ENCODE results near the gene IFNAR1. TPM values are rescaled to one million over a fixed set of nuclear protein-coding genes. Genes with fewer than 3 reads are reported as not detected.

IFNAR1 gene
- total RNA-seq, 1 experiment from 2014 or later, result 30.0 TPM

GRCh38 chr21:33369586-33369985 is 44.8 kb downstream of the IFNAR1 start:
- peaks cover 6% of the 10 kb centered on the region for H3K36me3 Mint-ChIP-seq (ENCODE audit: insufficient read depth, unreplicated experiment)
- H3K4me1 Mint-ChIP-seq (ENCODE audit: insufficient read depth, unreplicated experiment), result peaks cover 6% of the 10 kb centered on the region
- H3K27ac Mint-ChIP-seq (ENCODE audit: low read depth, unreplicated experiment), result no peak overlapping the region
- no TSS peak for BruUV-seq (replicated peaks)
- H3K9me3 Mint-ChIP-seq (ENCODE audit: unreplicated experiment), result peaks cover 8% of the 10 kb centered on the region
- no peak overlapping the region for H3K4me3 Mint-ChIP-seq (ENCODE audit: unreplicated experiment)
- ChIA-PET POLR2A (interaction anchor here (0.7 to 1.2 kb wide), 2 partner anchors 8 to 20 kb away, joined by 3 to 4 read pairs; no protein-coding TSS in a partner anchor), CTCF (interaction anchor here (0.8 to 1.6 kb wide), 2 partner anchors 65 to 75 kb away, joined by 3 to 12 read pairs; no protein-coding TSS in a partner anchor)
- TF ChIP-seq CTCF (IDR thresholded peaks at IDR 0.05; ENCODE audit: unreplicated experiment), result no peak
- H3K27me3 Mint-ChIP-seq (ENCODE audit: insufficient read depth, unreplicated experiment), result no peaks in the 10 kb centered on the region
- intact Hi-C loops (cut with micrococcal nuclease), result no loop called here
- DNase-seq (ENCODE audit: unreplicated experiment), result no peak

DNA sequence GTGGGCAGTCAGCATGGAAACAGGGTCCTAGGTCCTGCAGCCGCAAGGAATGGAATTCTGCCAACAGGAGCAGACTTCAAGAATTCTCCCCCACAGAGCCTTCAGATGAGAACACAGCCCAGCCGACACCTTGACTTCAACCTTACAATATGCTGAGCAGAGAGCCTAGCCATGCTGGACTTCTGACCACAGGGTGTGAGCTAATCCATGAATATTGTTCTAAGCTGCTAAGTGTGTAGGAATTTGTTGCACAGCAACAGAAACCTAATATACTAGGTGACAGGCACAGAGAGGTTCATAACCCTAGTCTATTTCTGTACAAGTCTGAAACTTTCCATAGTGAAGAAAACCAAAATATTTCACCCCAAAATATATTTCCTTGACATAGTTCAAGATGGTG is 45.5 kb downstream of the IFNAR1 start:
- H3K27ac Mint-ChIP-seq (ENCODE audit: low read depth, unreplicated experiment), result no peak overlapping the region
- H3K36me3 Mint-ChIP-seq (ENCODE audit: insufficient read depth, unreplicated experiment), result peaks cover 6% of the 10 kb centered on the region
- H3K4me1 Mint-ChIP-seq (ENCODE audit: insufficient read depth, unreplicated experiment), result peaks cover 10% of the 10 kb centered on the region
- BruUV-seq (replicated peaks), result no TSS peak
- peaks cover 8% of the 10 kb centered on the region for H3K9me3 Mint-ChIP-seq (ENCODE audit: unreplicated experiment)
- no peak for DNase-seq (ENCODE audit: unreplicated experiment)
- ChIA-PET POLR2A (interaction anchor here (1.2 kb wide), 1 partner anchor 9 kb away, joined by 4 read pairs; no protein-coding TSS in a partner anchor), CTCF (interaction anchor here (0.8 to 1.2 kb wide), 3 partner anchors 9 to 64 kb away, joined by 3 to 5 read pairs (median 4); no protein-coding TSS in a partner anchor)
- intact Hi-C loops (cut with micrococcal nuclease), result no loop called here
- H3K4me3 Mint-ChIP-seq (ENCODE audit: unreplicated experiment), result no peak overlapping the region
- H3K27me3 Mint-ChIP-seq (ENCODE audit: insufficient read depth, unreplicated experiment), result no peaks in the 10 kb centered on the region
- TF ChIP-seq CTCF (IDR thresholded peaks at IDR 0.05; ENCODE audit: unreplicated experiment), result no peak

GRCh38 chr21:33371366-33371765 is 46.6 kb downstream of the IFNAR1 start:
- TF ChIP-seq CTCF (IDR thresholded peaks at IDR 0.05; ENCODE audit: unreplicated experiment), result no peak
- H3K27ac Mint-ChIP-seq (ENCODE audit: low read depth, unreplicated experiment), result no peak overlapping the region
- CTCF ChIA-PET, result interaction anchor here (1.4 kb wide), 2 partner anchors 10 to 173 kb away, joined by 3 to 11 read pairs; no protein-coding TSS in a partner anchor
- H3K27me3 Mint-ChIP-seq (ENCODE audit: insufficient read depth, unreplicated experiment), result no peaks in the 10 kb centered on the region
- no TSS peak for BruUV-seq (replicated peaks)
- no peak overlapping the region for H3K4me3 Mint-ChIP-seq (ENCODE audit: unreplicated experiment)
- H3K9me3 Mint-ChIP-seq (ENCODE audit: unreplicated experiment), result peaks cover 8% of the 10 kb centered on the region
- H3K4me1 Mint-ChIP-seq (ENCODE audit: insufficient read depth, unreplicated experiment), result peaks cover 12% of the 10 kb centered on the region
- no peak for DNase-seq (ENCODE audit: unreplicated experiment)
- POLR2A ChIA-PET, result interaction anchor here (0.9 kb wide), 1 partner anchor 508 kb away, joined by 3 read pairs; no protein-coding TSS in a partner anchor
- intact Hi-C loops (cut with micrococcal nuclease), result no loop called here
- peaks cover 6% of the 10 kb centered on the region for H3K36me3 Mint-ChIP-seq (ENCODE audit: insufficient read depth, unreplicated experiment)

DNA sequence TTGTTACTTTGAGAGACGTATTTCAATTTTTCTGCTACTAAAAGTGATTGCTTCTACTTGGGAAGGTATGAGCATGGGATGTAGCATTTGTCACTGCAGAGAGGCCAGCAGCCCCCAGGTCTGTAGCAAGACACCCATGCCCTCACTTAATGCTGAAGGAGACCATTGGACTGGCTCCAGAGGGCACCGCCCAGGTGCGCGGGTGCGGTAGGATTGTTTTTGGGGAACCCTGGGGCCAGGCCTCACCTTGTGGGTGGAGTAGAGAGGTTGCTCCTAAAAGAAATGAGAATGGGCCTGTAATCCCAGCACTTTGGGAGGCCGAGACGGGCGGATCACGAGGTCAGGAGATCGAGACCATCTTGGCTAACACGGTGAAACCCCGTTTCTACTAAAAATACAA is 47.8 kb downstream of the IFNAR1 start:
- no peak for DNase-seq (ENCODE audit: unreplicated experiment)
- Mint-ChIP-seq H3K27ac (ENCODE audit: low read depth, unreplicated experiment) (no peak overlapping the region), H3K4me3 (ENCODE audit: unreplicated experiment) (no peak overlapping the region), H3K36me3 (ENCODE audit: insufficient read depth, unreplicated experiment) (peaks cover 6% of the 10 kb centered on the region), H3K4me1 (ENCODE audit: insufficient read depth, unreplicated experiment) (peaks cover 13% of the 10 kb centered on the region), H3K9me3 (ENCODE audit: unreplicated experiment) (peaks cover under 1% of the 10 kb centered on the region), H3K27me3 (ENCODE audit: insufficient read depth, unreplicated experiment) (no peaks in the 10 kb centered on the region)
- ChIA-PET CTCF (interaction anchor here (0.7 to 1.8 kb wide), 2 partner anchors 12 to 173 kb away, joined by 3 to 8 read pairs; no protein-coding TSS in a partner anchor), POLR2A (no interaction called here)
- BruUV-seq (replicated peaks), result no TSS peak
- intact Hi-C loops (cut with micrococcal nuclease), result no loop called here
- no peak for TF ChIP-seq CTCF (IDR thresholded peaks at IDR 0.05; ENCODE audit: unreplicated experiment)
